Stimulated activated CD8-positive, alpha-beta memory T cell treated with anti-CD3 and anti-CD28 coated beads, Interleukin-15, amount 100 ng/mL, for 4 hours (primary cell): ENCODE data around the gene VWA1.
"Not testable (repeated sequence)": the region's sequence is repeated elsewhere in the genome, so short reads cannot be mapped to it uniquely, and the experiment has no call there.

Source experiments
- DNase-seq, 2 donors: peaks; one replicate each; pipeline ENCODE4 v3.0.0-alpha.2; 2020; ENCODE audit warnings: low read depth in 2 of 2

The VWA1 gene

GRCh38 chr1:1484976-1485750 is 49.7 kb downstream of the VWA1 start:
- DNase-seq: not testable (repeated sequence)

- DNase-seq: not testable (repeated sequence)
Observed at GRCh38 chr1:1485755-1486317, 50.3 kb downstream of the VWA1 start.

- DNase-seq: no peak
Observed at GRCh38 chr1:1487701-1488100, 52.2 kb downstream of the VWA1 start.

GRCh38 chr1:1489231-1489630 is 53.7 kb downstream of the VWA1 start:
- no peak for DNase-seq

GRCh38 chr1:1489861-1490260 is 54.4 kb downstream of the VWA1 start:
- no peak for DNase-seq

GRCh38 chr1:1490633-1491230 is 55.2 kb downstream of the VWA1 start:
- DNase-seq: no peak

GRCh38 chr1:1491601-1492000 is 56.1 kb downstream of the VWA1 start:
- no peak for DNase-seq
